Endometrium (tissue), 2 donors: ENCODE results near the gene TERB2.
"Not testable (repeated sequence)": the region's sequence is repeated elsewhere in the genome, so short reads cannot be mapped to it uniquely, and the experiment has no call there.

Experiments
- FAIRE-seq: peaks from 2 replicates; lab custom pipeline; 2012; peaks lifted over from hg19 to GRCh38; lab: Jason Lieb, UNC
- donor health status: control.
- donor health status: control.

Gene TERB2

GRCh38 chr15:45003731-45004410, 47.4 kb downstream of the TERB2 start:
- FAIRE-seq = not testable (repeated sequence)

GRCh38 chr15:45004590-45005175, 48.2 kb downstream of the TERB2 start:
- not testable (repeated sequence) for FAIRE-seq

GRCh38 chr15:45009046-45009445, 52.6 kb downstream of the TERB2 start:
- no peak for FAIRE-seq

- not testable (repeated sequence) for FAIRE-seq
Observed at GRCh38 chr15:45015114-45015513, 58.6 kb downstream of the TERB2 start.

GRCh38 chr15:45020222-45020900, 63.9 kb downstream of the TERB2 start:
- FAIRE-seq = not testable (repeated sequence)

- FAIRE-seq = not testable (repeated sequence)
Observed at GRCh38 chr15:45020901-45021259, 64.4 kb downstream of the TERB2 start.

GRCh38 chr15:45021348-45021747, 64.9 kb downstream of the TERB2 start:
- no peak for FAIRE-seq

- FAIRE-seq = no peak
Observed at GRCh38 chr15:45022871-45023658, 66.6 kb downstream of the TERB2 start, which contains the start of gene SORD. Gene SORD, plus strand, starts transcription at chr15:45023195. Its CDS starts 89 bp downstream, at chr15:45023284.

- no peak for FAIRE-seq
Observed at GRCh38 chr15:45023659-45024225, 67.3 kb downstream of the TERB2 start.

- FAIRE-seq = not testable (repeated sequence)
Observed at GRCh38 chr15:45024649-45025048, 68.2 kb downstream of the TERB2 start.

GRCh38 chr15:45025627-45026026, 69.1 kb downstream of the TERB2 start:
- not testable (repeated sequence) for FAIRE-seq

- no peak for FAIRE-seq
Observed at GRCh38 chr15:45026651-45027190, 70.2 kb downstream of the TERB2 start.

GRCh38 chr15:45027220-45027619, 70.7 kb downstream of the TERB2 start:
- no peak for FAIRE-seq
